Adrenal gland (tissue), 5 donors: ENCODE results near the gene MTMR11.

Experiments used
- POLR2A ChIP-seq, 2 donors: fragments of 450-650 bp; IDR thresholded peaks; one replicate each; pipeline ENCODE4 v1.6.1; 2017; ENCODE audit warnings: antibody characterized with exemption in 2 of 2, mild to moderate bottlenecking in 2 of 2, moderate library complexity in 1 of 2
- TF ChIP-seq, protein P1 (sequence below), 6 experiments: fragments of 450-650 bp in 4 of 6; fragments of 200-600 bp in 2 of 6; sonication (generic) in 1 of 6; IDR thresholded peaks; 1 replicate in 5 of 6; 2 replicates in 1 of 6; pipeline versions ENCODE4 v1.5.1 to v1.8.0; 2016 to 2021; ENCODE audit warnings: antibody characterized with exemption in 6 of 6, mild to moderate bottlenecking in 2 of 6, moderate library complexity in 1 of 6
- donor health status: DM: no; HTN: no; CAD: no.

DNA sequence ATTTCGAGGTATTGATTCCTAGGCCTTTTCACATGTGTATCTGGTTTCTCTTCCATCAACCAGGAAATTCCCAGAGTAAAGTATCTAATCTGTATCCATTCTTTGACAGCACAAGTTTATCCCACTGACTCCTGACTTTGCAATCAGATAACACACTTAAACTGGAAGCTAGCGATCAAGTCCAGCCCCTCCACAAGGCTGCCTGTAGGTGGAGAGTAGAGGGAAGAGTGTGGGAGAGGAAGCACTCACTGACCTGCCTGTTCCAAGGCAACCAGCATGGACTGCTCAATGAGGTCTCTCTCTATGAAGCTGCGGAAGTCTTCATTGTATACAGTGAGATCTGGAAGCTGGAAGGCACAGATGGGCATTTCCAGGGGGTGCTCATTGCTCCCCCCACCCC is 30.4 kb upstream of the MTMR11 start:
- TF ChIP-seq, protein P1, sequence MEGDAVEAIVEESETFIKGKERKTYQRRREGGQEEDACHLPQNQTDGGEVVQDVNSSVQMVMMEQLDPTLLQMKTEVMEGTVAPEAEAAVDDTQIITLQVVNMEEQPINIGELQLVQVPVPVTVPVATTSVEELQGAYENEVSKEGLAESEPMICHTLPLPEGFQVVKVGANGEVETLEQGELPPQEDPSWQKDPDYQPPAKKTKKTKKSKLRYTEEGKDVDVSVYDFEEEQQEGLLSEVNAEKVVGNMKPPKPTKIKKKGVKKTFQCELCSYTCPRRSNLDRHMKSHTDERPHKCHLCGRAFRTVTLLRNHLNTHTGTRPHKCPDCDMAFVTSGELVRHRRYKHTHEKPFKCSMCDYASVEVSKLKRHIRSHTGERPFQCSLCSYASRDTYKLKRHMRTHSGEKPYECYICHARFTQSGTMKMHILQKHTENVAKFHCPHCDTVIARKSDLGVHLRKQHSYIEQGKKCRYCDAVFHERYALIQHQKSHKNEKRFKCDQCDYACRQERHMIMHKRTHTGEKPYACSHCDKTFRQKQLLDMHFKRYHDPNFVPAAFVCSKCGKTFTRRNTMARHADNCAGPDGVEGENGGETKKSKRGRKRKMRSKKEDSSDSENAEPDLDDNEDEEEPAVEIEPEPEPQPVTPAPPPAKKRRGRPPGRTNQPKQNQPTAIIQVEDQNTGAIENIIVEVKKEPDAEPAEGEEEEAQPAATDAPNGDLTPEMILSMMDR (IDR thresholded peaks at IDR 0.05): no peak
- TF ChIP-seq POLR2A (IDR thresholded peaks at IDR 0.05): no peak
